ENCODE measurements around the gene KRTAP5-8. TPM values are rescaled to one million over a fixed set of nuclear protein-coding genes. Genes with fewer than 3 reads are reported as not detected.

Gene KRTAP5-8
- total RNA-seq, 2 experiments from 2014 or later: not detected

- Mint-ChIP-seq H3K27ac (no peak overlapping the region), H3K4me1 (ENCODE audit: low read depth) (peaks cover 23% of the 10 kb centered on the region), H3K27me3 (no peaks in the 10 kb centered on the region), H3K9me3 (no peaks in the 10 kb centered on the region), H3K36me3 (ENCODE audit: low read depth) (peaks cover 61% of the 10 kb centered on the region), H3K4me3 (no peak overlapping the region)
- DNase-seq (no peak), ATAC-seq (no peak)
- TF ChIP-seq CTCF (IDR thresholded peaks at IDR 0.05): no peak
- CTCF ChIA-PET: no interaction called here
- POLR2A ChIA-PET: no interaction called here
- intact Hi-C loops (cut with micrococcal nuclease): no loop called here
Measured at GRCh38 chr11:71491531-71491930, 46.3 kb upstream of the KRTAP5-8 start.

GRCh38 chr11:71491940-71492339, 45.9 kb upstream of the KRTAP5-8 start:
- ChIA-PET POLR2A (no interaction called here), CTCF (no interaction called here)
- ATAC-seq (no peak), DNase-seq (no peak)
- TF ChIP-seq CTCF (IDR thresholded peaks at IDR 0.05): no peak
- H3K36me3 Mint-ChIP-seq (ENCODE audit: low read depth): peaks cover 64% of the 10 kb centered on the region
- no peaks in the 10 kb centered on the region for H3K9me3 Mint-ChIP-seq
- intact Hi-C loops (cut with micrococcal nuclease): no loop called here
- H3K4me3 Mint-ChIP-seq: no peak overlapping the region
- peaks cover 23% of the 10 kb centered on the region for H3K4me1 Mint-ChIP-seq (ENCODE audit: low read depth)
- no peaks in the 10 kb centered on the region for H3K27me3 Mint-ChIP-seq
- no peak overlapping the region for H3K27ac Mint-ChIP-seq

- no peak overlapping the region for H3K27ac Mint-ChIP-seq
- H3K4me1 Mint-ChIP-seq (ENCODE audit: low read depth): no peaks in the 10 kb centered on the region
- H3K4me3 Mint-ChIP-seq: no peak overlapping the region
- ATAC-seq (no peak), DNase-seq (no peak)
- no peak for TF ChIP-seq CTCF (IDR thresholded peaks at IDR 0.05)
- ChIA-PET CTCF (interaction anchor here (0.6 kb wide), 1 partner anchor 134 kb away, joined by 3 read pairs; no protein-coding TSS in a partner anchor), POLR2A (interaction anchor here (0.9 kb wide), 1 partner anchor 11 kb away, joined by 4 read pairs; no protein-coding TSS in a partner anchor)
- H3K36me3 Mint-ChIP-seq (ENCODE audit: low read depth): peaks cover 66% of the 10 kb centered on the region
- no peaks in the 10 kb centered on the region for H3K9me3 Mint-ChIP-seq
- H3K27me3 Mint-ChIP-seq: no peaks in the 10 kb centered on the region
- intact Hi-C loops (cut with micrococcal nuclease): no loop called here
Measured at GRCh38 chr11:71495286-71496230, 42.3 kb upstream of the KRTAP5-8 start.

DNA sequence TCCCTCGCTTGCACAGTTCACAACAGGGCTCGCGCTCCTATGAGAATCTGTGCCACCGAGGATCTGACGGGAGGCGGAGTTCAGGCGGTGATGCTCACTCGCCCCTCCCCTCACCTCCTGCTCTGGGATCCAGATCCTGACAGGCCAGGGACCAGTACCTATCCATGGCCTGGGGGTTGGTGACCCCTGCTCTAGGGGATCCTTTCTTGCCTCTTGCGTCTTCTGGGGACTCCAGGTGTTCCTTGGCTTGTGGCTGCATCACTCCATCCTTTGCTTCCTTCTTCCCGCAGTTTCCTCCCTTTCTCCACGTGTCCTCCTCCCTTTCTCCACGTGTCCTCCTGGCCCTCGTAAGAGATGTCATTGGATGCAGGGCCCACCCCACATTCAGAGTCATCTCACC, 41.4 kb upstream of the KRTAP5-8 start:
- ATAC-seq: no peak
- no peak overlapping the region for H3K4me3 Mint-ChIP-seq
- H3K9me3 Mint-ChIP-seq: no peaks in the 10 kb centered on the region
- TF ChIP-seq CTCF (IDR thresholded peaks at IDR 0.05): no peak
- H3K4me1 Mint-ChIP-seq (ENCODE audit: low read depth): no peaks in the 10 kb centered on the region
- intact Hi-C loops (cut with micrococcal nuclease): no loop called here
- H3K36me3 Mint-ChIP-seq (ENCODE audit: low read depth): peaks cover 62% of the 10 kb centered on the region
- DNase-seq: no peak
- no peaks in the 10 kb centered on the region for H3K27me3 Mint-ChIP-seq
- H3K27ac Mint-ChIP-seq: no peak overlapping the region
- CTCF ChIA-PET: no interaction called here
- POLR2A ChIA-PET: no interaction called here

DNA sequence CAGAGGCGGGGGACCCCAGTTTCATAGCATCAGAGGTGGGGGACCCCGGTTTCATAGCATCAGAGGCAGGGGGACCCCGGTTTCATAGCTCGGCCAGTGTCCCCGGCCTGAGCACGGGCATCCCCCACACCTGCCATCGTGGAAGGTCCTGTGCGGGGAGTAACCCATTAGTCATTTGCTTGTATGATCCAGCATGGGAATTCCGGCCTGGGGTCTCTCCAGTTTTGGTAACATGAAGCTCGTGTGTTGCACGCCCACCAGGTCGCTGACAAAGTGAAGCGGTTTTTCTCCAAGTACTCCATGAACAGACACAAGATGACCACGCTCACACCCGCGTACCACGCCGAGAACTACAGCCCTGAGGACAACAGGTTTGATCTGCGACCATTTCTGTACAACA, 39.7 kb upstream of the KRTAP5-8 start:
- Mint-ChIP-seq H3K9me3 (no peaks in the 10 kb centered on the region), H3K27me3 (no peaks in the 10 kb centered on the region), H3K4me1 (ENCODE audit: low read depth) (no peaks in the 10 kb centered on the region), H3K36me3 (ENCODE audit: low read depth) (peaks cover 59% of the 10 kb centered on the region), H3K27ac (no peak overlapping the region), H3K4me3 (no peak overlapping the region)
- ATAC-seq (no peak), DNase-seq (no peak)
- no peak for TF ChIP-seq CTCF (IDR thresholded peaks at IDR 0.05)
- intact Hi-C loops (cut with micrococcal nuclease): no loop called here
- ChIA-PET CTCF (no interaction called here), POLR2A (no interaction called here)

All from activated CD8-positive, alpha-beta T cell treated with anti-CD3 and anti-CD28 coated beads for 36 hours (primary cell).